HG03280 (cell line): ENCODE data around the gene SEC14L6.
"Not testable (repeated sequence)": the region's sequence is repeated elsewhere in the genome, so short reads cannot be mapped to it uniquely, and the experiment has no call there.

Experiments used
- ATAC-seq: cut with Tn5 transposase; IDR thresholded peaks from one replicate; pipeline ENCODE4 v1.9.1; 2021; ENCODE audit warnings: mild to moderate bottlenecking, moderate library complexity; ENCODE audit not compliant: unreplicated experiment

Gene SEC14L6

GRCh38 chr22:30546616-30547015, at the start of gene SEC14L6:
SEC14L6 (minus strand) TSS chr22:30546741; CDS start chr22:30546682, 59 bp downstream.
- ATAC-seq = no peak

- ATAC-seq = no peak
Observed at GRCh38 chr22:30596199-30596598, 49.7 kb upstream of the SEC14L6 start.

GRCh38 chr22:30592360-30592713, 45.8 kb upstream of the SEC14L6 start:
- ATAC-seq = not testable (repeated sequence)

- peak; percentile 98 for ATAC-seq
Observed at GRCh38 chr22:30591588-30592359, 45.2 kb upstream of the SEC14L6 start, which contains the start of gene PES1. PES1 (minus strand) TSS chr22:30591910; CDS start chr22:30591833, 77 bp downstream.

- ATAC-seq = no peak
Observed at GRCh38 chr22:30591191-30591587, 44.6 kb upstream of the SEC14L6 start.

GRCh38 chr22:30586414-30586813, 39.9 kb upstream of the SEC14L6 start:
- no peak for ATAC-seq

GRCh38 chr22:30584441-30584840, 37.9 kb upstream of the SEC14L6 start:
- ATAC-seq = no peak

- ATAC-seq = no peak
Observed at GRCh38 chr22:30582788-30583545, 36.4 kb upstream of the SEC14L6 start.

GRCh38 chr22:30582051-30582450, 35.5 kb upstream of the SEC14L6 start:
- no peak for ATAC-seq

- no peak for ATAC-seq
Observed at GRCh38 chr22:30580896-30581295, 34.4 kb upstream of the SEC14L6 start.

GRCh38 chr22:30578481-30578880, 31.9 kb upstream of the SEC14L6 start:
- no peak for ATAC-seq

GRCh38 chr22:30575859-30576258, 29.3 kb upstream of the SEC14L6 start:
- no peak for ATAC-seq

GRCh38 chr22:30574997-30575671, 28.6 kb upstream of the SEC14L6 start:
- ATAC-seq = no peak

GRCh38 chr22:30574095-30574981, 27.8 kb upstream of the SEC14L6 start, which contains the start of gene GAL3ST1:
GAL3ST1 (minus strand) TSS chr22:30574665; CDS start chr22:30557392, 17,273 bp downstream.
- ATAC-seq = no peak

GRCh38 chr22:30573594-30574094, 27.1 kb upstream of the SEC14L6 start:
- ATAC-seq = no peak

- no peak for ATAC-seq
Observed at GRCh38 chr22:30572840-30573593, 26.5 kb upstream of the SEC14L6 start.

- no peak for ATAC-seq
Observed at GRCh38 chr22:30572210-30572609, 25.7 kb upstream of the SEC14L6 start.

- ATAC-seq = no peak
Observed at GRCh38 chr22:30569674-30570202, 23.2 kb upstream of the SEC14L6 start.

- no peak for ATAC-seq
Observed at GRCh38 chr22:30568137-30568805, 21.7 kb upstream of the SEC14L6 start.
